Heart right ventricle (tissue), 16 donors: Measurements from ENCODE around the gene MXRA8. TPM values are rescaled to one million over a fixed set of nuclear protein-coding genes. Genes with fewer than 3 reads are reported as not detected.
"Not testable (repeated sequence)": the region's sequence is repeated elsewhere in the genome, so short reads cannot be mapped to it uniquely, and the experiment has no call there.

Experiments
- ATAC-seq, 8 donors: fragments of 200-7000 bp; cut with Tn5 transposase; one replicate each; pipeline ENCODE4 v1.9.1; 2020; ENCODE audit warnings: mild to moderate bottlenecking in 8 of 8, moderate library complexity in 8 of 8, moderate number of reproducible peaks in 1 of 8
- DNase-seq, 2 donors: peaks; one replicate each; pipeline ENCODE4 v3.0.0-alpha.2; 2020
- H3K27ac ChIP-seq, 10 donors: fragments of 200-600 bp; sonication (generic) in 2 of 10; one replicate each; pipeline versions ENCODE4 v1.5.0 to v1.8.0; 2020 to 2022; ENCODE audit warnings: mild to moderate bottlenecking in 3 of 10
- H3K27me3 ChIP-seq, 7 donors: fragments of 200-600 bp; one replicate each; pipeline ENCODE4 v1.8.0; 2021 to 2022; ENCODE audit warnings: mild to moderate bottlenecking in 2 of 7
- H3K36me3 ChIP-seq, 9 donors: fragments of 200-600 bp; sonication (generic) in 1 of 9; one replicate each; pipeline versions ENCODE4 v1.5.0 to v1.8.0; 2020 to 2022; ENCODE audit warnings: mild to moderate bottlenecking in 2 of 9
- H3K4me1 ChIP-seq, 9 donors: fragments of 200-600 bp; sonication (generic) in 1 of 9; one replicate each; pipeline versions ENCODE4 v1.5.0 to v1.8.0; 2020 to 2022; ENCODE audit warnings: mild to moderate bottlenecking in 4 of 9
- H3K4me3 ChIP-seq, 10 donors: fragments of 200-600 bp; sonication (generic) in 2 of 10; one replicate each; pipeline versions ENCODE4 v1.5.0 to v1.8.0; 2020 to 2022; ENCODE audit warnings: mild to moderate bottlenecking in 7 of 10, moderate library complexity in 2 of 10
- H3K9me3 ChIP-seq, 11 donors: fragments of 200-600 bp in 10 of 11; sonication (generic) in 2 of 11; one replicate each; pipeline versions ENCODE4 v1.5.0 to v1.8.0; 2013 to 2022; ENCODE audit warnings: mild to moderate bottlenecking in 2 of 11, control low read depth in 1 of 11, moderate library complexity in 1 of 11
- CTCF ChIP-seq, 9 donors: fragments of 200-600 bp; sonication (generic) in 2 of 9; IDR thresholded peaks; one replicate each; pipeline versions ENCODE4 v1.5.0 to v1.8.0; 2021 to 2022; ENCODE audit warnings: antibody characterized with exemption in 9 of 9, mild to moderate bottlenecking in 5 of 9, moderate library complexity in 1 of 9
- WGBS, 2 donors: extraction: QIAGEN DNeasy Blood & Tissue Kit; methylation state at CpG; one replicate each; pipeline ENCODE4 v1.1.7; 2013; ENCODE audit warnings: inconsistent platforms in 1 of 2; 5-methylcytosine and 5-hydroxymethylcytosine counted together
- intact Hi-C, 10 donors: fragments of 100-400 bp; cut with DNase I; formaldehyde crosslinking; loops; one replicate each; pipeline versions ENCODE4 v1.11.1 to v1.14.2; 2022
- polyA plus RNA-seq, 2 donors: library from polyadenylated mRNA; stranded (reverse); fragments of 200-250 nt; gene quantifications; one replicate each; pipeline ENCODE4 v1.2.3, GENCODE V29; 2013
- total RNA-seq, 10 donors: library from RNA; stranded (reverse); fragmentation: NEBNext Ultra II Directional in 3 of 10; extraction: Animal tissue kit (Norgen Biotek cat#: 25700) in 3 of 10; gene quantifications; one replicate each; pipeline versions ENCODE4 v1.2.1 to v1.2.4, GENCODE V29; 2021 to 2023
- donor health status: Arrhythmogenic right ventricular cardiomyopathy.
- donor health status: ischemic (EF 13 %, LVEDD 7.1; RV severe dilation, severe dysfunction).
- donor health status: healthy with polysubstance abuse.
- donor health status: DM: no; HTN: yes; CAD: no.
- donor health status: DM: no; HTN: no; CAD: no.
- donor health status: ischemic (EF 25% LVEDD 6.9; RV normal size, moderate dysfunction).
- donor health status: ischemic (EF 25% LVEDD 5.7; RV mildly dilated, moderate dysfunction).
- donor health status: healthy.
- donor health status: DM: yes; HTN: yes; CAD: no.
- donor health status: Ischemic cardiomyopathy.
- donor health status: ischemic (EF 35%, LVEDD 5.7; RV mildly dilated, moderate dysfunction).
- donor health status: nonischemic (EF 11% LVEDD 7.7; RV severe dilation, severe dysfunction).
- donor health status: DM: yes; HTN: yes; CAD: no.
- donor health status: PGD.
- donor health status: ischemic (EF 29% LVEDD 5.4; RV normal size, mild dysfunction).
- donor health status: nonischemic (EF 23%, LVEDD 6.1; RV moderate dilation, normal function).

The MXRA8 gene
- total and polyA plus RNA-seq, 12 donors, result 7.2 to 35.6 (median 15.5) TPM

GRCh38 chr1:1370771-1371300 is 12.5 kb upstream of the MXRA8 start:
- intact Hi-C loops, result loop anchor here in 2 of 10 donors (1.0 to 10.0 kb wide), 2 partner anchors 49 to 134 kb away; no protein-coding TSS in a partner anchor
- Histone ChIP-seq H3K36me3 (peaks cover 0 to 19% (median 0%) of the 10 kb centered on the region in 9 donors), H3K4me3 (no peak overlapping the region), H3K27ac (no peak overlapping the region), H3K9me3 (peaks cover 0 to 4% (median 0%) of the 10 kb centered on the region in 11 donors), H3K27me3 (no peaks in the 10 kb centered on the region), H3K4me1 (peaks cover 16 to 39% (median 33%) of the 10 kb centered on the region in 9 donors)
- DNase-seq (no peak), ATAC-seq (no peak)
- 86 to 92% methylated on average over 16 of the region's 16 CpGs for WGBS, 2 donors
- TF ChIP-seq CTCF (IDR thresholded peaks at IDR 0.05), result no peak

GRCh38 chr1:1370094-1370493 is 11.7 kb upstream of the MXRA8 start:
- H3K27ac ChIP-seq, H3K9me3 ChIP-seq, H3K27me3 ChIP-seq, H3K4me3 ChIP-seq, ATAC-seq, DNase-seq: not testable (repeated sequence)
- 89 to 94% methylated on average over 14 of the region's 14 CpGs for WGBS, 2 donors
- H3K36me3 ChIP-seq, result peaks cover 0 to 19% (median 0%) of the 10 kb centered on the region in 9 donors
- H3K4me1 ChIP-seq, result peaks cover 16 to 37% (median 32%) of the 10 kb centered on the region in 9 donors
- intact Hi-C loops, result loop anchor here in 1 of 10 donors (10.0 kb wide), 1 partner anchor 135 kb away; no protein-coding TSS in a partner anchor

- no peak for ATAC-seq
- Histone ChIP-seq H3K9me3 (peaks cover 0 to 4% (median 0%) of the 10 kb centered on the region in 11 donors), H3K27ac (no peak overlapping the region), H3K4me1 (peaks cover 3 to 18% (median 10%) of the 10 kb centered on the region in 9 donors), H3K4me3 (no peak overlapping the region), H3K36me3 (peaks cover 0 to 2% (median 0%) of the 10 kb centered on the region in 9 donors), H3K27me3 (peaks cover 0 to 8% (median 0%) of the 10 kb centered on the region in 7 donors)
- no peak for TF ChIP-seq CTCF (IDR thresholded peaks at IDR 0.05)
- DNase-seq, result no peak
- intact Hi-C loops, result no loop called here
- WGBS, 2 donors, result 97% methylated on average over 5 of the region's 5 CpGs
These were observed 9.0 kb upstream of the MXRA8 start for GRCh38 chr1:1367315-1367714.

- Histone ChIP-seq H3K4me3 (no peak overlapping the region), H3K27ac (no peak overlapping the region), H3K9me3 (peaks cover 0 to 4% (median 0%) of the 10 kb centered on the region in 11 donors), H3K36me3 (no peaks in the 10 kb centered on the region), H3K27me3 (peaks cover 0 to 14% (median 0%) of the 10 kb centered on the region in 7 donors), H3K4me1 (peaks cover under 1 to 13% (median 6%) of the 10 kb centered on the region in 9 donors)
- WGBS, 2 donors, result 95 to 99% methylated on average over 3 of the region's 3 CpGs
- TF ChIP-seq CTCF (IDR thresholded peaks at IDR 0.05), result no peak
- DNase-seq (no peak), ATAC-seq (no peak)
- intact Hi-C loops, result no loop called here
These were observed 8.3 kb upstream of the MXRA8 start for GRCh38 chr1:1366699-1367066.
